ENCODE data around the gene KNTC1. TPM values are rescaled to one million over a fixed set of nuclear protein-coding genes. Genes with fewer than 3 reads are reported as not detected.

Gene KNTC1
- total and polyA plus RNA-seq, 2 of the 8 experiments (the other 6 are each of a cell fraction or from before 2014, with no cell fraction given), result 52.7 to 80.2 TPM

DNA sequence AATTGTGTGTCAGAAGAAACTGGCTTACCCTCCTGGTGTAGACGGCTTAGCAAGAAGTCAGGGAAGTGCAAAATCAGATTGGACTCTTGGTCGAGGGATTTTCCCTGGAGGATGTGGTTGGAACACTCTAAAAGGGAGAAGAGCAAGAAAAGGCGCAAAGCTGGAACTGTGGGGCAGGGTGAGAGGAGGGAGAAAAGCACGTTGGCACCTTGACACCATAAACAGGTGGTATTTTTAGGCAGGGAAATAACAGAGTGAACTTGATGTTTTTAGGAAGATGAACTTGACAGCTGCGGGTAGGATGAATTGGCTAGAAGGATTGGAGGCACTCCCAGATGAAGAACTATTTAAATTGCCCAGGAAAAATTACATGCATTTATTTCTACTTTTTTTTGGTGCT lies 108.4 kb downstream of the KNTC1 start:
- H3K4me1 ChIP-seq (replicated peaks in 1 of 4; ENCODE audit: control insufficient read depth in 3 of 4, insufficient read depth in 4 of 4, low read length in 3 of 4), result no peaks in the 10 kb centered on the region
- H3K27me3 ChIP-seq (replicated peaks in 1 of 4; ENCODE audit: control insufficient read depth in 3 of 4, extremely low read depth in 1 of 4, insufficient read depth in 3 of 4, low read length in 3 of 4), result no peaks in the 10 kb centered on the region
- WGBS, 2 experiments (ENCODE audit: extremely low coverage in 1 of 2, insufficient coverage in 1 of 2, insufficient read length in 1 of 2, insufficient replicate concordance in 2 of 2, low coverage in 1 of 2, low lambda C conversion rate in 2 of 2, missing lambda C conversion rate in 1 of 2), result 90% methylated on average over 5 of the region's 5 CpGs; no CpG with 5 or more reads in 1 of the 2 experiments
- H2AFZ ChIP-seq (ENCODE audit: low read length), result no peak overlapping the region
- no peak overlapping the region for H2AK5ac ChIP-seq (ENCODE audit: low read depth, low read length)
- H2BK15ac ChIP-seq (ENCODE audit: low read length), result no peak overlapping the region
- peaks cover 0 to 12% (median 3%) of the 10 kb centered on the region in 4 experiments; a peak in 4 of 8 replicates for H3K36me3 ChIP-seq (ENCODE audit: control insufficient read depth in 2 of 4, insufficient read depth in 4 of 4, low read length in 3 of 4)
- no peak overlapping the region for H3K4me2 ChIP-seq (ENCODE audit: insufficient read depth in 1 of 2, low read depth in 2 of 2, low read length in 2 of 2)
- CTCF ChIA-PET (ENCODE audit: partially characterized antibody), result interaction anchor here (0.6 to 1.4 kb wide), 2 partner anchors 117 to 224 kb away, joined by 3 read pairs; partner anchors contain the start of gene DENR
- H3K4me3 ChIP-seq (ENCODE audit: extremely low read depth in 1 of 4, insufficient read depth in 2 of 4, low read depth in 3 of 4, low read length in 4 of 4), result no peak overlapping the region
- H3K14ac ChIP-seq (ENCODE audit: insufficient read length), result no peak overlapping the region
- H3K79me1 ChIP-seq (ENCODE audit: low read depth, low read length), result no peaks in the 10 kb centered on the region
- no peaks in the 10 kb centered on the region for H3K9me3 ChIP-seq (ENCODE audit: insufficient read depth in 2 of 2, low read depth in 1 of 2, low read length in 1 of 2)
- no peaks in the 10 kb centered on the region for H3K23me2 ChIP-seq (ENCODE audit: low read depth, low read length)
- no peak overlapping the region for H4K91ac ChIP-seq (replicated peaks; ENCODE audit: insufficient read length, low read length)
- no peak overlapping the region for H3K4ac ChIP-seq (replicated peaks; ENCODE audit: insufficient read length, low read depth, low read length)
- no peak overlapping the region for H2BK5ac ChIP-seq (ENCODE audit: low read depth, low read length)
- H4K5ac ChIP-seq (ENCODE audit: insufficient read length, low read depth, low read length), result no peak overlapping the region
- H3K79me2 ChIP-seq (ENCODE audit: control insufficient read depth in 1 of 2, insufficient read depth in 2 of 2, low read length in 2 of 2), result no peaks in the 10 kb centered on the region
- H2BK20ac ChIP-seq (ENCODE audit: low read length), result no peak overlapping the region
- FAIRE-seq (no peak), DNase-seq (ENCODE audit: low read depth in 1 of 2, low spot score in 2 of 2) (no peak)
- no peak overlapping the region for H2BK12ac ChIP-seq (ENCODE audit: low read depth, low read length)
- no peak overlapping the region for H3K18ac ChIP-seq (ENCODE audit: extremely low read depth, low read length)
- POLR2A ChIA-PET (ENCODE audit: partially characterized antibody), result interaction anchor here (1.1 to 4.1 kb wide), 2 partner anchors 108 to 118 kb away, joined by 3 to 16 read pairs; partner anchors contain the start of genes DENR, KNTC1 and RSRC2
- no peak overlapping the region for H3K56ac ChIP-seq (replicated peaks; ENCODE audit: insufficient read length, low read depth, low read length)
- no peak overlapping the region for H3K9ac ChIP-seq (replicated peaks in 1 of 4; ENCODE audit: extremely low read depth in 1 of 4, low read depth in 3 of 4, low read length in 3 of 4)
- H4K8ac ChIP-seq (ENCODE audit: extremely low read depth, insufficient read depth, low read length), result no peak overlapping the region
- H3K27ac ChIP-seq (ENCODE audit: low read depth, low read length), result no peak overlapping the region
- no peak overlapping the region for H2BK120ac ChIP-seq (replicated peaks; ENCODE audit: low read depth, low read length)
- no peak overlapping the region for H3K23ac ChIP-seq (ENCODE audit: insufficient read length)
- H4K20me1 ChIP-seq (replicated peaks in 1 of 2; ENCODE audit: control insufficient read depth in 1 of 2, insufficient read depth in 2 of 2, low read length in 2 of 2), result no peaks in the 10 kb centered on the region
- TF ChIP-seq SRF (IDR thresholded peaks at IDR 0.05; ENCODE audit: low read depth, low read length), result no peak
- TF ChIP-seq TAF1 (IDR thresholded peaks at IDR 0.05; ENCODE audit: low read depth, low read length), result no peak
- TF ChIP-seq SAP30 (IDR thresholded peaks at IDR 0.05; ENCODE audit: insufficient read depth, insufficient replicate concordance, low read length), result no peak
- TF ChIP-seq MAFK (IDR thresholded peaks at IDR 0.05; ENCODE audit: low read depth, low read length), result no peak
- no peak for TF ChIP-seq TCF12 (IDR thresholded peaks at IDR 0.05; ENCODE audit: low read depth, low read length)
- TF ChIP-seq KDM5A (IDR thresholded peaks at IDR 0.05; ENCODE audit: low read length), result no peak
- TF ChIP-seq EZH2 (IDR thresholded peaks at IDR 0.05; ENCODE audit: low read depth, low read length, severe bottlenecking), result no peak
- no peak for TF ChIP-seq SIN3A (conservative IDR thresholded peaks at IDR 0.05 in 1 of 2, IDR thresholded peaks at IDR 0.05 in 1 of 2; ENCODE audit: low read depth in 1 of 2, low read length in 2 of 2)
- TF ChIP-seq GABPA (IDR thresholded peaks at IDR 0.05; ENCODE audit: borderline replicate concordance, insufficient read depth, low read length), result no peak
- TF ChIP-seq EP300 (IDR thresholded peaks at IDR 0.05; ENCODE audit: borderline replicate concordance in 1 of 2, low read depth in 2 of 2, low read length in 2 of 2), result no peak
- TF ChIP-seq BRCA1 (IDR thresholded peaks at IDR 0.05; ENCODE audit: low read depth, low read length), result no peak
- TF ChIP-seq ZNF274 (IDR thresholded peaks at IDR 0.05; ENCODE audit: borderline replicate concordance, extremely low read depth, low read length), result no peak
- TF ChIP-seq HDAC6 (IDR thresholded peaks at IDR 0.05; ENCODE audit: low read depth, low read length), result no peak
- TF ChIP-seq PHF8 (conservative IDR thresholded peaks at IDR 0.05; ENCODE audit: low read depth, low read length), result no peak
